Transverse colon (tissue), 4 donors: ENCODE measurements around the gene CREBZF.

Experiments used
- EP300 ChIP-seq: sonication (generic); formaldehyde crosslinking; IDR thresholded peaks from one replicate; pipeline ENCODE4 v1.6.1; 2017; ENCODE audit warnings: antibody characterized with exemption, low read depth
- POLR2AphosphoS5 ChIP-seq, 3 donors: sonication (generic); formaldehyde crosslinking; IDR thresholded peaks; one replicate each; pipeline ENCODE4 v1.6.1; 2016; ENCODE audit warnings: antibody characterized with exemption in 3 of 3
- TF ChIP-seq, protein P1 (sequence below), 5 experiments: fragments of 200-600 bp in 3 of 5; fragments of 450-650 bp in 2 of 5; sonication (generic) in 3 of 5; IDR thresholded peaks; 1 replicate in 2 of 5; 2 replicates in 3 of 5; pipeline ENCODE4 v1.5.1; 2016 to 2017; ENCODE audit warnings: antibody characterized with exemption in 5 of 5, inconsistent platforms in 3 of 5, mild to moderate bottlenecking in 2 of 5, moderate library complexity in 1 of 5

DNA sequence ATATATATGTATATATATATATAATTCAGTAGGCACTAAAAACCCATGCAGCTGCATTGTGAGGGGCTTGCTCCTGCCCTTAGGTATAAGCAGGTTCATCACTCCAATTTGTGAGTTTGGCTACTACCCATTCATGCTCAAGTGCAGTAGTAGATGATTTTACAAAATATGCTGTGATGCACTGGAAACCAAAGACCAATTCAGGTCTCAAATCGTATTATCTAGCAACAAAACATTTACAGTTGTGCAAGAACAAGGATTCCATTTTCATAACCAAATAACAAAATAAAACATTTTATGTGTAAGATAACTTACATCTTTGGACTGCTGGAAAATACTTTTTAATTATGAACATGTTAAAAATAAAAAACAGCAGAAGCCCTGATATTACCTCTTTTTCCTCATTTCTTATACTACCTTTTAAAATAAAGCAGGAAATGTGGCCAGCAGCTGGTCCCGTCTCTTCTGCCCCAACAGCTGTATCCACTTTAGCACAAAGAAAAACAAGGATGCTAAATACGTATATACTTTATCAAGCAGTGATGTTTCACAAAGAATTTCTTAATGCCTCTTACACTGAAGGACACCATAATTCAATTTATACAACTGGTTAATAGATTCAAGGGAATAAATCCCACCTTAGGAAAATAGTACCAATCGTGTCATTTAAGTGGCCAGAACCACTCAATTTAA is 2.8 kb downstream of the CREBZF start:
- TF ChIP-seq POLR2AphosphoS5 (IDR thresholded peaks at IDR 0.05), result no peak
- TF ChIP-seq, protein P1, sequence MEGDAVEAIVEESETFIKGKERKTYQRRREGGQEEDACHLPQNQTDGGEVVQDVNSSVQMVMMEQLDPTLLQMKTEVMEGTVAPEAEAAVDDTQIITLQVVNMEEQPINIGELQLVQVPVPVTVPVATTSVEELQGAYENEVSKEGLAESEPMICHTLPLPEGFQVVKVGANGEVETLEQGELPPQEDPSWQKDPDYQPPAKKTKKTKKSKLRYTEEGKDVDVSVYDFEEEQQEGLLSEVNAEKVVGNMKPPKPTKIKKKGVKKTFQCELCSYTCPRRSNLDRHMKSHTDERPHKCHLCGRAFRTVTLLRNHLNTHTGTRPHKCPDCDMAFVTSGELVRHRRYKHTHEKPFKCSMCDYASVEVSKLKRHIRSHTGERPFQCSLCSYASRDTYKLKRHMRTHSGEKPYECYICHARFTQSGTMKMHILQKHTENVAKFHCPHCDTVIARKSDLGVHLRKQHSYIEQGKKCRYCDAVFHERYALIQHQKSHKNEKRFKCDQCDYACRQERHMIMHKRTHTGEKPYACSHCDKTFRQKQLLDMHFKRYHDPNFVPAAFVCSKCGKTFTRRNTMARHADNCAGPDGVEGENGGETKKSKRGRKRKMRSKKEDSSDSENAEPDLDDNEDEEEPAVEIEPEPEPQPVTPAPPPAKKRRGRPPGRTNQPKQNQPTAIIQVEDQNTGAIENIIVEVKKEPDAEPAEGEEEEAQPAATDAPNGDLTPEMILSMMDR (IDR thresholded peaks at IDR 0.05), result no peak
- no peak for TF ChIP-seq EP300
